ENCODE measurements around the gene ZNF837.
"Not testable (repeated sequence)": the region's sequence is repeated elsewhere in the genome, so short reads cannot be mapped to it uniquely, and the experiment has no call there.

ZNF837 gene

DNA sequence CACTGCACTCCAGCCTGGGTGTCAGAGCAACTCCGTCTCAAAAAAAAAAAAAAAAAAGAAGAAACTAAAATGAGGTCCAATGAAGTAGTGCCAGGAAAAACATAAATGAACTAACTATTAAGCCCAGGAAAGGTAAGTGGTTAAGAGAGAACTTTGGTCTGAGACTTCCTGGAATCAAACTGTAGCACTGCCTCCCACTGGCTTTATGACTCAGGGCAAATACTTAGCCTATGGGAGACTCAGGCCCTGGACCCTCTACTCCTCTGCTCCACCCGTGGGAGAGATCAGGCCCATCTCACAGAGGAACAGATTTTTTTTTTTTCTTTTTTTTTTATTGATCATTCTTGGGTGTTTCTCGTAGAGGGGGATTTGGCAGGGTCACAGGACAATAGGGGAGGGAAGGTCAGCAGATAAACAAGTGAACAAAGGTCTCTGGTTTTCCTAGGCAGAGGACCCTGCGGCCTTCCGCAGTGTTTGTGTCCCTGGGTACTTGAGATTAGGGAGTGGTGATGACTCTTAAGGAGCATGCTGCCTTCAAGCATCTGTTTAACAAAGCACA lies 23.2 kb upstream of the ZNF837 start:
- not testable (repeated sequence) for H3K27ac ChIP-seq (ENCODE audit: insufficient read depth, low read depth, low read length, poor library complexity, severe bottlenecking); H3K9me3 ChIP-seq (ENCODE audit: control insufficient read depth, low read length); H3K27me3 ChIP-seq (ENCODE audit: control insufficient read depth, insufficient read depth, low read length, poor library complexity, severe bottlenecking); H3K36me3 ChIP-seq (ENCODE audit: control insufficient read depth, insufficient read depth, low read length); H3K4me3 ChIP-seq (ENCODE audit: insufficient read depth, low read depth, low read length)
- peaks cover 11% of the 10 kb centered on the region for H3K4me1 ChIP-seq (ENCODE audit: control insufficient read depth, insufficient read depth, low read length)
- whole genome bisulfite sequencing, 2 experiments, result 84 to 87% methylated on average over 2 to 3 of the region's 5 CpGs

DNA sequence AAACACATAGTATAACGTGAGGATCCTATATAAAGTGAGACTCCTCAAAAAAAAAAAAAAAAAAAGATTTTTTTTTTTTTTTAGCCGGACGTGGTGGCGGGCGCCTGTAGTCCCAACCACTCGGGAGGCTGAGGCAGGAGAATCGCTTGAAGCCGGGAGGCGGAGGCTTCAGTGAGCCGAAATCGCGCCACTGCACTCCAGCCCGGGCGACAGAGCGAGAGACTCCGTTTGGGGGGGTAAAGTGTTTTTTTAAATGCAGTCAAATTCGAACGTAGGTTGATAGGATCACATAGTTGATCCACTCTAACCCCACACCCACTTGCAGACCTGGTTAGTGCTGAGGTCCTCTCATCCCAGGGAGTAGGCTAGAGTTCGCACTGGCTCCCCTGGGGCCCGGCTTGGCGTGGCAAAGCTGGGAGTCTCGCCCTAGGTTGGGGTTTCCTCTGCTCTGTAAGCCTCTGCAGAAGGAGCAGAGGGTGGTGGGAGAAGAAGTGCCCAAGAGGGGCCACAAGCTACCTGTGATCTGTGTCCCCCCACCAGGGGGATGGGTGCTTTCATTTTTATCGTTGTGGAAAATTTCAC lies 21.1 kb upstream of the ZNF837 start:
- no peaks in the 10 kb centered on the region for H3K9me3 ChIP-seq (ENCODE audit: control insufficient read depth, low read length)
- H3K4me1 ChIP-seq (ENCODE audit: control insufficient read depth, insufficient read depth, low read length), result peaks cover 7% of the 10 kb centered on the region
- 55 to 56% methylated on average over 22 to 23 of the region's 23 CpGs for WGBS, 2 experiments
- peaks cover 3% of the 10 kb centered on the region for H3K27me3 ChIP-seq (ENCODE audit: control insufficient read depth, insufficient read depth, low read length, poor library complexity, severe bottlenecking)
- no peaks in the 10 kb centered on the region for H3K36me3 ChIP-seq (ENCODE audit: control insufficient read depth, insufficient read depth, low read length)
- peak overlapping the region; percentile 82 for H3K4me3 ChIP-seq (ENCODE audit: insufficient read depth, low read depth, low read length)
- H3K27ac ChIP-seq (ENCODE audit: insufficient read depth, low read depth, low read length, poor library complexity, severe bottlenecking), result peak overlapping the region; percentile 50

DNA sequence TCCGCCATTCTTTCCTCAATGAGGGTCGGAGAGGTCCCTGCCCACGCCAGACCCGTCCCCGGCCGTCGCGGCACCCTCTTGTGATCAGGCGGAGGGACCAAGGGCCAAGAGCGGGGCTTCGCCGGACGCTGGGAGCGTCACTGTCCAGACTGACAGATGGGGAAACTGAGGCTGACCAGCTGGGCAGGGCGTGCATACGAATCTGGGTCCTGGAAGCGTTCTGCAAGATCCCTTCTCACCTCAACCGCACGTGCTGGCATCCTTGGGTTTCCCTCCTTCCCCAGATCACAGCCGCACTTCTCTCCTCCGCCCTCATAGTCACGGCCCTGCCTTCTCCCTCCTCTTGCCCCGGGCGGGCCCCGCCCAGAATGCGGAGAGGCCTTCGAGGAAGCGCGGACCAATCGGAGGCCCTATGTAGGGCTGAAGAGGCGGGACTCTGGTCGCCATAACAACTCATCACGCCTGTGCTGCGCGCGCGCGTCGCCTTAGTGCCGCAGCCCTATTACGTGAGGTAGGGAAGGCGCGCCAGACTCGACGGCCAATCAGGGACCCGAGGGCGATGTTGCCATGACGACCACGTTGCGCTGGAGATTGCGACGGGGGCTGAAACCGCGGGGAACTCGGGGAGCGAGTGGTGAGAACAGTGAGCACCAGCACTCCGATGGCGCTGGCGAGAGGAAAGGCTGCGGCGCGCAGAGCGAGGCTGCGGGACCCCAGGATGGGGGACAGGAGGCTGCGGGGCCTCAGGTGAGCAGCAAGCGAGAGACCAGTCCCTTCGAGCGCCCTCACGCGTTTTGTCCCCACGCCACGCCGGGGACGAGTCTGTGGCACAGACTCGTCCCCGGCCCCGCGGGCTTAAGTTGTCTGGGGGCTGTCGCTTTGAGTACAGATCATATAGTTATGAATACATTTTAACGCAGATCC lies 20.3 kb upstream of the ZNF837 start:
- peak overlapping the region; percentile 50 for H3K27ac ChIP-seq (ENCODE audit: insufficient read depth, low read depth, low read length, poor library complexity, severe bottlenecking)
- peaks cover 9% of the 10 kb centered on the region for H3K27me3 ChIP-seq (ENCODE audit: control insufficient read depth, insufficient read depth, low read length, poor library complexity, severe bottlenecking)
- peak overlapping the region; percentile 82 for H3K4me3 ChIP-seq (ENCODE audit: insufficient read depth, low read depth, low read length)
- WGBS, 2 experiments, result 6% methylated on average over 79 of the region's 80 CpGs
- H3K9me3 ChIP-seq (ENCODE audit: control insufficient read depth, low read length), result no peaks in the 10 kb centered on the region
- H3K4me1 ChIP-seq (ENCODE audit: control insufficient read depth, insufficient read depth, low read length), result peaks cover 7% of the 10 kb centered on the region
- H3K36me3 ChIP-seq (ENCODE audit: control insufficient read depth, insufficient read depth, low read length), result no peaks in the 10 kb centered on the region

DNA sequence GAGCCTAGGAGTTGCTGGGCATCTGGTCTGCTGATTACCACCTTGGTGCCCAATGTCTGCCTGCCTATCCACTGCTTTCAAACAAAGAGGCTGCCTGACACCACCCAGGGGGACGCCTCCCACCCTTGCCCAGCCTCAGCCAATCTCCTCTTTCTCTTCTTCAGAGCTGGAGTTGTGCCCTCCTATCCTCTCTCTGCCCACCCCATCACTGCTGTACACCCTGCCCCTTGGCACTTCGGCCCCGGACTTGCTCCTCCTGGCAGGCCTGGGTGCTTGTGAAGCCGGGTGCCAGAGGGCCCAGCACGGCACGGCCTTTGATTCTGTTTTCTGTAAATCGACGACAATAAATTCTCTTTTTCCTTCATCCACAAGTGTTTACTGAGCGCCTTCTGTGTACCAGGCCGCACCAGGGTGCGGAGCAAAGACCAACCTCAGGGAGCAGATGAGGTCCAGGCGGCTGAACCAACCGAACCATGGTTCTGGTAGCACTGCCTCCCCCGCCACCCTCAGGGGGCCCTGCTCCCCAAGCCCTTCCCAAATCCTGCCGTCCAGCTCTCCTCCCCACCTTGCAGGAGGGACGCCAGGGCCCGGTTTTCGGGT lies 19.6 kb upstream of the ZNF837 start:
- no peaks in the 10 kb centered on the region for H3K36me3 ChIP-seq (ENCODE audit: control insufficient read depth, insufficient read depth, low read length)
- H3K4me3 ChIP-seq (ENCODE audit: insufficient read depth, low read depth, low read length), result peak overlapping the region; percentile 82
- peaks cover 7% of the 10 kb centered on the region for H3K4me1 ChIP-seq (ENCODE audit: control insufficient read depth, insufficient read depth, low read length)
- H3K27me3 ChIP-seq (ENCODE audit: control insufficient read depth, insufficient read depth, low read length, poor library complexity, severe bottlenecking), result peaks cover 16% of the 10 kb centered on the region
- H3K27ac ChIP-seq (ENCODE audit: insufficient read depth, low read depth, low read length, poor library complexity, severe bottlenecking), result no peak overlapping the region
- H3K9me3 ChIP-seq (ENCODE audit: control insufficient read depth, low read length), result no peaks in the 10 kb centered on the region
- WGBS, 2 experiments, result 80 to 83% methylated on average over 18 of the region's 18 CpGs

DNA sequence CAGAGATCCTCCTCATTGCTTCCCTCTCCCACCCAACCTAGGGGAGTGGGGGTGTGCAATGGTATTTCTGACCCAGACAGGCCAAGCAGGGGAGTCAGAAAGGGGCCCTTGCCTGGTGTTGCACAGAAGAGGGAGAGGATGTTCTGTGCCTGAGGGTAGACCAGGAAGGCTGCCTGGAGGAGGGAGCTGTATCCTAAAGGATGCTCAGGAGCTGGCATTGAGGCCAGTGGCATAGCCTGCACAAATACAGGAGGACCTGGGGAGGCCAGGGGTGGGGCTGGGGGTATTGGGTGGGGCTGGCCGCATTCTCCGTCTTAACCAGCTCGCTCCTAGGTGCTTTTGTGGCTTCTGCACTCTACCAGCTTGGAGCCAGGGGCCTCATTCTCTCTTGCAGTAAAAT lies 19.1 kb upstream of the ZNF837 start:
- H3K27me3 ChIP-seq (ENCODE audit: control insufficient read depth, insufficient read depth, low read length, poor library complexity, severe bottlenecking), result peaks cover 16% of the 10 kb centered on the region
- no peaks in the 10 kb centered on the region for H3K9me3 ChIP-seq (ENCODE audit: control insufficient read depth, low read length)
- H3K4me3 ChIP-seq (ENCODE audit: insufficient read depth, low read depth, low read length), result no peak overlapping the region
- H3K4me1 ChIP-seq (ENCODE audit: control insufficient read depth, insufficient read depth, low read length), result peaks cover 7% of the 10 kb centered on the region
- peaks cover 3% of the 10 kb centered on the region for H3K36me3 ChIP-seq (ENCODE audit: control insufficient read depth, insufficient read depth, low read length)
- H3K27ac ChIP-seq (ENCODE audit: insufficient read depth, low read depth, low read length, poor library complexity, severe bottlenecking), result no peak overlapping the region
- 89 to 100% methylated on average over 3 of the region's 3 CpGs for WGBS, 2 experiments

DNA sequence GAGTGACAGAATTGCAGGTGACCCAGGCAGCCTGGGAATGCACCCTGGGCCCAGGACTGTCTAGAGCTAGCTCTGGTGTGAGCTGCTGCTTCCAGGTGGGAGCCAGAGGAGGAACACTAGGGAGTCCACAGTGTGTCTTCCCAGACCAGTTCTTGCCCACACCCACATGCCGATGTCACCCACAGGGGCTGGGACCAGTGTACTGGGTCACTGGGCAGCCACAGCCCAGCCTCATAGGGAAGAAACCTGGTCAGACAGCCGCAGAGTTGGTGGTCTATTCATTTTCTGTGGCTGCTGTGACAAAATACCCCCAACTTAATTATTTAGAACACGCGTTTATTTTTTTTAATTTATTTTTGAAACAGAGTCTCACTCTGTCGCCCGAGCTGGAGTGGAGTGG lies 17.7 kb upstream of the ZNF837 start:
- H3K27ac ChIP-seq (ENCODE audit: insufficient read depth, low read depth, low read length, poor library complexity, severe bottlenecking), result no peak overlapping the region
- no peak overlapping the region for H3K4me3 ChIP-seq (ENCODE audit: insufficient read depth, low read depth, low read length)
- H3K36me3 ChIP-seq (ENCODE audit: control insufficient read depth, insufficient read depth, low read length), result peaks cover 16% of the 10 kb centered on the region
- 95 to 96% methylated on average over 6 of the region's 6 CpGs for WGBS, 2 experiments
- H3K4me1 ChIP-seq (ENCODE audit: control insufficient read depth, insufficient read depth, low read length), result peaks cover 7% of the 10 kb centered on the region
- no peaks in the 10 kb centered on the region for H3K9me3 ChIP-seq (ENCODE audit: control insufficient read depth, low read length)
- H3K27me3 ChIP-seq (ENCODE audit: control insufficient read depth, insufficient read depth, low read length, poor library complexity, severe bottlenecking), result peaks cover 16% of the 10 kb centered on the region

DNA sequence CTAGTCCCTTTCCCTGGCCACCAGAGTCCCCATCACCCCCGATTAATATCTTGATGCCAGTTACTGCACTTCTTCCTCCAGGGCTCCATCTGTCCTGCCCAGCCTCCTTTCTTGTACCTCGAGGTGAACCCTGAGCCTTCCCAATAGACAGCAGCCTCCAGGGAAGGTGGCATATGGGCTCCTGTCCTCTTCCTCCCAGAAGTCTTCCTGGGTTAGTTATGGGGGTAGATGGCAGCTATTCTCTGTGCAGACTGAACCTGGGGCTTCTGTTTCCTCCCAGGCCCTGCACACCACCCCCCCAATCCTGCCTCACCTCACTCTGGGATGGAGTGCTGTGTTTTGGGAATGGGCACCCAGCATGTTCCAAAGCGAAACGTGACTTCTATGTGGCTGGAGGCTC lies 17.3 kb upstream of the ZNF837 start:
- Histone ChIP-seq H3K9me3 (ENCODE audit: control insufficient read depth, low read length) (no peaks in the 10 kb centered on the region), H3K27me3 (ENCODE audit: control insufficient read depth, insufficient read depth, low read length, poor library complexity, severe bottlenecking) (peaks cover 16% of the 10 kb centered on the region), H3K4me3 (ENCODE audit: insufficient read depth, low read depth, low read length) (no peak overlapping the region), H3K36me3 (ENCODE audit: control insufficient read depth, insufficient read depth, low read length) (peaks cover 20% of the 10 kb centered on the region), H3K27ac (ENCODE audit: insufficient read depth, low read depth, low read length, poor library complexity, severe bottlenecking) (no peak overlapping the region), H3K4me1 (ENCODE audit: control insufficient read depth, insufficient read depth, low read length) (peaks cover 7% of the 10 kb centered on the region)
- WGBS, 2 experiments, result 88 to 94% methylated on average over 4 of the region's 4 CpGs

DNA sequence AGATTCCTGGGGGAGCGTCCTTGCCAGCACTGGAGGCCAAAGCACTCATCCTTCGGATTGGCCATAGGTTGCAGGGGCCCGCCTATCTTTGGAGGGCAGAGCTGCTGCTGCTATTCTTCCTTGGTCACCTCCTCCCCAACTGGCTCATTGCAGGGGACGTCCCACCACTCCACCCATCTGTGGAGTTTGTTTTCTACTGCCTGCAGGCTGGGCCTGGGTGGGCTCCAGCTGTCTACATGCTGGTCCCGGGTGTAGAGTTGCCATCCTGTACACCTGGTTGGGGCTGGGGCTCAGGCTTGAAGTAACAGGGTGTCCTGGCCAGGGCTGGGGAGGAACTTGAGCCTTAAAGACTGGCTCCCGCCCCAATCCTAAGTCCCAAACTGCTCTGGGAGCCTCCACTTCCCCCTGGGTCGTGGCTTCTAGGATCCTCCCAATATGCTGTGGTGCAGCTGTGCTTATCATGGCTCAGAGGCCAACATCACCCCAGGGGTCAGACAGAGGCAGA lies 16.8 kb upstream of the ZNF837 start:
- WGBS, 2 experiments, result 85% methylated on average over 7 of the region's 7 CpGs
- no peak overlapping the region for H3K4me3 ChIP-seq (ENCODE audit: insufficient read depth, low read depth, low read length)
- peaks cover 7% of the 10 kb centered on the region for H3K4me1 ChIP-seq (ENCODE audit: control insufficient read depth, insufficient read depth, low read length)
- no peaks in the 10 kb centered on the region for H3K9me3 ChIP-seq (ENCODE audit: control insufficient read depth, low read length)
- H3K36me3 ChIP-seq (ENCODE audit: control insufficient read depth, insufficient read depth, low read length), result peaks cover 24% of the 10 kb centered on the region
- H3K27me3 ChIP-seq (ENCODE audit: control insufficient read depth, insufficient read depth, low read length, poor library complexity, severe bottlenecking), result peaks cover 16% of the 10 kb centered on the region
- no peak overlapping the region for H3K27ac ChIP-seq (ENCODE audit: insufficient read depth, low read depth, low read length, poor library complexity, severe bottlenecking)

DNA sequence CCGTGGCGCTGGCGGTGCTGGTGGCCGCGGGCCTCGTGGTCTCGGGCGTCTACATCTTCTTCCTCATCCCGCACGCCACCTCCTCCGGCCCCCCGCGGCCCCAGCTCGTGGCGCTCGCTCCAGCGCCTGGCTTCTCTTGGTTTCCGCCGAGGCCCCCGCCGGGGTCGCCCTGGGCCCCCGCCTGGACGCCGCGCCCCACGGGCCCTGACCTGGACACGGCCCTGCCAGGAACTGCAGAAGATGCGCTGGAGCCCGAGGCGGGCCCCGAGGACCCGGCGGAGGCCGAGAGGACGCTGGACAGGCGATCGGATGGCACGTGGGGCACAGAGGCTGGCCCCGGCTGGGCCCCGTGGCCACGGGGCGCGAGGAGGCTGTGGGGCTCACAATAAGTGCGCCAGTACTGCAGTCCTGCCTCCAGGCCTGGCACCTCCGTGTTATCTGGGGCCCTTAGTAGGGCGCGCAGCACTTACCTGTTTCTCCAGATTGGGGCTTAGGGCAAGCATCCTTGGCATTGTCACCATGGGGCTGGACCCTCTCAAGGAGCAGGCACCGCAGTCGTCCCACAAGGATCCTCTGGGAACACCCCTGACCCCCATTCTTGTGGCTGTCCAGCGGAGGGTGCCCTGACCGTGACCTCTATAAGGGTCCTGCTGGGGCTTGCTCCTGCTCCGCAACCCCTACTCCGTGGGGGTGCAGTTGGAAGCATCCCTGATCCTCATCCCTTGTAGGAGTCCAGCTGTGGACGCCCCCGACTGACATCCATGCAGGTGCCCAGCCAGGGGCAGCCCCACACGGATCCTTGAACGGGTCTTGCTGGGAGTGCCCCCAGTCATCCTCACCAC lies 16.1 kb upstream of the ZNF837 start:
- H3K9me3 ChIP-seq (ENCODE audit: control insufficient read depth, low read length), result no peaks in the 10 kb centered on the region
- no peak overlapping the region for H3K27ac ChIP-seq (ENCODE audit: insufficient read depth, low read depth, low read length, poor library complexity, severe bottlenecking)
- WGBS, 2 experiments, result 84 to 86% methylated on average over 58 of the region's 58 CpGs
- H3K4me1 ChIP-seq (ENCODE audit: control insufficient read depth, insufficient read depth, low read length), result peaks cover 7% of the 10 kb centered on the region
- no peak overlapping the region for H3K4me3 ChIP-seq (ENCODE audit: insufficient read depth, low read depth, low read length)
- H3K27me3 ChIP-seq (ENCODE audit: control insufficient read depth, insufficient read depth, low read length, poor library complexity, severe bottlenecking), result peaks cover 16% of the 10 kb centered on the region
- H3K36me3 ChIP-seq (ENCODE audit: control insufficient read depth, insufficient read depth, low read length), result peaks cover 24% of the 10 kb centered on the region
